ENCODE results near the gene PLA2G5. TPM values are rescaled to one million over a fixed set of nuclear protein-coding genes. Genes with fewer than 3 reads are reported as not detected.
"Not testable (repeated sequence)": the region's sequence is repeated elsewhere in the genome, so short reads cannot be mapped to it uniquely, and the experiment has no call there.

The PLA2G5 gene, protein sequence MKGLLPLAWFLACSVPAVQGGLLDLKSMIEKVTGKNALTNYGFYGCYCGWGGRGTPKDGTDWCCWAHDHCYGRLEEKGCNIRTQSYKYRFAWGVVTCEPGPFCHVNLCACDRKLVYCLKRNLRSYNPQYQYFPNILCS
- total RNA-seq (ENCODE audit: low replicate concordance): not detected in 2 replicates
- long read RNA-seq: 0 reads

DNA sequence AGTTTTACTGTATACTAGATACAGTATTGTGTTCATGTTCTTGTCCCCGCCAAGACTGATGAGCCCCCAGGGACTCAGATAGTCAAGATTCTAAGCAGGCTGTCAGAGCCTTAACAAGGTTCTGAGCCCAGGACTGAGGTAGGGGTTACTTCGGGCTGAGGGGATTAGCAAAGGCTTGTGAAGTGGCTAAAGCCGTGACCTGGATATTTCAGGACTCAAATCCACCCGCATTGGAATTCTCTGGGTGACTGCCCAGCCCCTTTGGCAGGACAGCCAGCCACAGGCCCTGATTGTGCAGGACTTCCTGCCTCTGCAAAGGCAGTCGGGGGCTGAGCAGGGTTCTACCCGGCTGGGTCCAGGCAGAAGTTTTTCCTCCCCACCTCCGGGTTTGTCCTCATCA lies at the start of gene PLA2G5:
TSS of gene PLA2G5 (plus strand) at position 321 of the 400 bp plus-strand sequence. CDS start 14,637 bp downstream, outside the sequence.
- Mint-ChIP-seq H3K36me3 (no peaks in the 10 kb centered on the region), H3K27ac (no peak within 1 kb of the TSS), H3K27me3 (peaks cover 18% of the 10 kb centered on the region), H3K4me3 (no peak within 1 kb of the TSS), H3K4me1 (ENCODE audit: unreplicated experiment) (no peaks in the 10 kb centered on the region), H3K9me3 (no peaks in the 10 kb centered on the region)
- DNase-seq (ENCODE audit: extremely low spot score, unreplicated experiment): no peak
- TF ChIP-seq, protein P1, sequence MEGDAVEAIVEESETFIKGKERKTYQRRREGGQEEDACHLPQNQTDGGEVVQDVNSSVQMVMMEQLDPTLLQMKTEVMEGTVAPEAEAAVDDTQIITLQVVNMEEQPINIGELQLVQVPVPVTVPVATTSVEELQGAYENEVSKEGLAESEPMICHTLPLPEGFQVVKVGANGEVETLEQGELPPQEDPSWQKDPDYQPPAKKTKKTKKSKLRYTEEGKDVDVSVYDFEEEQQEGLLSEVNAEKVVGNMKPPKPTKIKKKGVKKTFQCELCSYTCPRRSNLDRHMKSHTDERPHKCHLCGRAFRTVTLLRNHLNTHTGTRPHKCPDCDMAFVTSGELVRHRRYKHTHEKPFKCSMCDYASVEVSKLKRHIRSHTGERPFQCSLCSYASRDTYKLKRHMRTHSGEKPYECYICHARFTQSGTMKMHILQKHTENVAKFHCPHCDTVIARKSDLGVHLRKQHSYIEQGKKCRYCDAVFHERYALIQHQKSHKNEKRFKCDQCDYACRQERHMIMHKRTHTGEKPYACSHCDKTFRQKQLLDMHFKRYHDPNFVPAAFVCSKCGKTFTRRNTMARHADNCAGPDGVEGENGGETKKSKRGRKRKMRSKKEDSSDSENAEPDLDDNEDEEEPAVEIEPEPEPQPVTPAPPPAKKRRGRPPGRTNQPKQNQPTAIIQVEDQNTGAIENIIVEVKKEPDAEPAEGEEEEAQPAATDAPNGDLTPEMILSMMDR (conservative IDR thresholded peaks at IDR 0.05): no peak

DNA sequence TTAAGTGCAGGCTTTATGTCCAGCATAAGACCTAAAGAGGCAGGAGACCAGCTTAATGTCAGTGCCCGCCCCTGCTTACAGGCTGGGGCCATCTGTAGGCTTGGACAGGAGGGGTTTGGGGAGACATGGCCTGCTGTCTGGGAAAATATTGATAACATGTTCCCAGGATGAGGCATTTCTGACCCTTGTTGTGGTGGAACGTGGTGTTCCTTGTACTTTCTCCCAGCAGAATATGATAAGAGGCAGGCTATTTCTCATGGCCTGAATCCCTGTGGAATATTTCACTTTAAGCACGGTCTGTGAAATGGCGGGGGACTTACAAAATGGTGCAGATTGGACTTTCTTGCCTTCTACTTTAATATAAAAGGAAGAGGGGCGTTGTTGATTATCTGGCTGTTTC lies 41.9 kb upstream of the PLA2G5 start:
- no peak overlapping the region for H3K4me3 Mint-ChIP-seq
- no peaks in the 10 kb centered on the region for H3K4me1 Mint-ChIP-seq (ENCODE audit: unreplicated experiment)
- no peak overlapping the region for H3K27ac Mint-ChIP-seq
- TF ChIP-seq, protein P1 (conservative IDR thresholded peaks at IDR 0.05): no peak
- no peaks in the 10 kb centered on the region for H3K36me3 Mint-ChIP-seq
- peaks cover 6% of the 10 kb centered on the region for H3K9me3 Mint-ChIP-seq
- H3K27me3 Mint-ChIP-seq: peaks cover 24% of the 10 kb centered on the region
- no peak for DNase-seq (ENCODE audit: extremely low spot score, unreplicated experiment)

DNA sequence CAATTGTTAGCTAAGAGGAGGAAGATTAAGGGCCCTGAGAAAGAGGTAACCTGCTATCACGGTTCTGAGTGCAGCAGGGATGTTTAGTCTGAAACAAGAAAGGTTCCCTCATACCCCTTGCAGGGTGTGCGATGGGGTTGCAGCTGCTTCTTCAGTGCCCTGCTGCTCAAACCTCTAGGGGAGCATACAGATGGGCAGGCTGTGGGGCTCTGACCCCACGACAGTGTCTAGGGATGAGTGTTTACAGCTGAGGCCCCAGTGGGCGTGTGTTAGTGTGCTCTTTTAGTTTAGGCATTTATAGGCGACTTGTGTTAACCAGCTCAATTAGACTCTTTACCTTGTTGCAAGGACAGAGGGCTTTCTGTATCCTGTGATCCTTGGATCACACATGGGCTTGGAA lies 41.3 kb upstream of the PLA2G5 start:
- H3K36me3 Mint-ChIP-seq: no peaks in the 10 kb centered on the region
- TF ChIP-seq, protein P1 (conservative IDR thresholded peaks at IDR 0.05): no peak
- no peaks in the 10 kb centered on the region for H3K4me1 Mint-ChIP-seq (ENCODE audit: unreplicated experiment)
- no peak for DNase-seq (ENCODE audit: extremely low spot score, unreplicated experiment)
- no peak overlapping the region for H3K4me3 Mint-ChIP-seq
- H3K27me3 Mint-ChIP-seq: peaks cover 28% of the 10 kb centered on the region
- H3K9me3 Mint-ChIP-seq: peaks cover 5% of the 10 kb centered on the region
- no peak overlapping the region for H3K27ac Mint-ChIP-seq

DNA sequence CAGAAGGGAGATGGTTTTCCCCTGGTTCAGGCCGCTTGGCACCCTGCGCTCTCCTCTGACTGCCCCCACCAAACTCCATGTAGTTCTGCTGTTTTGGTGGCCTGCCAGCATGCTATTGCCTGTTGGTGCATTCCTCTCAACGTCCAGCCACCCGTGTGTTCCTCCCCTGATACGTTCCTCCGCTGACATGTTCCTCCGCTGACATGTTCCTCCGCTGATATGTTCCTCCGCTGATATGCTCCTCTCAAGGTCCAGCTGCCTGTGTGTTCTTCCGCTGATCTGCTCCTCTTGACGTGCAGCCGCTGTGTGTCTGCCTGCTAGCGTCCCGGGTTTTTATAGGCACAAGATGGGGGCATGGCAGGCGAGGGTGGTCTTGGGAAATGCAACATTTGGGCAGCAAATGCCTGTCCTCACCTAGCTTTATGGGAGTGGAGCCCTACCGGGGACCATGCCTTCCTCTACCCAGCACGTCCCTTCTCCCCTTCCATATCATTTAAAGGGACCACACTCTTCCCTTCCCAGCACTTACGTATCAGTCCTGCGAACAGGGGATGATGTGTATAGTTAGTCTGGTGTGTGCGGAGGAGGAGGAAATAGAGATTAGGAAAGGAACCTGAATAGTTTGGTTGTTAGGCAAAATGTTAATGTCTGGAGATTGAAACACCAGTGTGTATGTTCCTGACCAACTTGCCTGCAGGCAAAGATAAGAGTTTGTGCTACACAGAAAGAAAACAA lies 40.6 kb upstream of the PLA2G5 start:
- Mint-ChIP-seq H3K27ac (no peak overlapping the region), H3K4me3 (no peak overlapping the region), H3K27me3 (peaks cover 30% of the 10 kb centered on the region), H3K9me3 (no peaks in the 10 kb centered on the region), H3K4me1 (ENCODE audit: unreplicated experiment) (no peaks in the 10 kb centered on the region), H3K36me3 (no peaks in the 10 kb centered on the region)
- TF ChIP-seq, protein P1 (conservative IDR thresholded peaks at IDR 0.05): no peak
- no peak for DNase-seq (ENCODE audit: extremely low spot score, unreplicated experiment)

DNA sequence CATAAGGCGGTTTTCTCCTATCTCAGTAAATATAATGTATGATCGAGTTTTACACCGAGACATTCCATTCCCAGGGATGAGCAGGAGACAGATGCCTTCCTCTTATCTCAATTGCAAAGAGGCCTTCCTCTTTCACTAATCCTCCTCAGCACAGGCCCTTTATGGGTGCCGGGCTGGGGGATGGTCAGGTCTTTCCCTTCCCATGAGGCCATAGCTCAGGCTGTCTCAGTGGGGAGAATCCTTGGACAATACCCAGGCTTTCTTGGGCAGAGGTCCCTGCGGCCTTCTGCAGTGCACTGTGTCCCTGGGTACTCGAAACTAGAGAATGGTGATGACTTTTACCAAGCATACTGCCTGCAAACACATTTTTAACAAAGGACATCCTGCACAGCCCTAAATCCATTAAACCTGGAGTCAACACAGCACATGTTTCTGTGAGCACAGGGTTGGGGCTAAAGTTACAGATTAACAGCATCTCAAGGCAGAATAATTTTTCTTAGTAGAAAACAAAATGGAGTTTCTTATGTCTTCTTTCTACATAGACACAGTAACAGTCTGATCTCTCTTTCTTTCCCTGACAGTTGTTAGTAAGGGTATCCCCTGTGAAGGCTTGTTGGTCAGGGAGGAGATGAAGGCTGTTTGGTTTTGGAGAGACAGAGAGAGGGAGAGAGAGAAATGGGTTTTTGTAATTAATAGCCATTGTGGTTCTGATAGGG lies 39.4 kb upstream of the PLA2G5 start:
- not testable (repeated sequence) for H3K9me3 Mint-ChIP-seq; DNase-seq (ENCODE audit: extremely low spot score, unreplicated experiment); H3K27ac Mint-ChIP-seq; H3K4me1 Mint-ChIP-seq (ENCODE audit: unreplicated experiment); H3K4me3 Mint-ChIP-seq; H3K36me3 Mint-ChIP-seq
- peaks cover 31% of the 10 kb centered on the region for H3K27me3 Mint-ChIP-seq

DNA sequence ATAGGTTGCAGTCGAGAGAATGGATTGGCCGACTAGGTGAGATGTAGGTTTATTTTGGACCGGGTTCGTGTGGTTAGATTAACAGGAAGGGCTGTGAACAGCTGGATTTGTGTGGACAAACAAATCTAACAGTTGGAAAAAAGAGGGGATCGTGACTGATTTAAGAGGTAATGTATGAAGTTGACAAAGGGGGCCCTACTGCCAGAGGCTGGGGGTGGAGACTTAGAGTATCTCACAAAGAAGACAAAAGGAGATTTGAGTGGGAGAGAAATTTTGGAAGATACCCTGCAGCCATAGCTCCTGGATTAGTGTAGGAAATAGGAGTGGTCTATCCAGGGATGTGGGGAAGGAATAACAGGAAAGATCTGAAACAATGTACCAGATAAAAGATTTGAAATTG lies 38.8 kb upstream of the PLA2G5 start:
- no peak overlapping the region for H3K4me3 Mint-ChIP-seq
- H3K4me1 Mint-ChIP-seq (ENCODE audit: unreplicated experiment): no peaks in the 10 kb centered on the region
- no peak for DNase-seq (ENCODE audit: extremely low spot score, unreplicated experiment)
- TF ChIP-seq, protein P1 (conservative IDR thresholded peaks at IDR 0.05): no peak
- no peak overlapping the region for H3K27ac Mint-ChIP-seq
- H3K36me3 Mint-ChIP-seq: no peaks in the 10 kb centered on the region
- no peaks in the 10 kb centered on the region for H3K9me3 Mint-ChIP-seq
- peaks cover 33% of the 10 kb centered on the region for H3K27me3 Mint-ChIP-seq
